GM15510 (cell line): ENCODE measurements around the gene AFAP1L2.

Source experiments
- POLR2A ChIP-seq: IDR thresholded peaks from 3 replicates; pipeline ENCODE4 v1.6.1; 2011; ENCODE audit warnings: borderline replicate concordance; ENCODE audit not compliant: insufficient read length; ENCODE audit errors: extremely low read depth

The AFAP1L2 gene

DNA sequence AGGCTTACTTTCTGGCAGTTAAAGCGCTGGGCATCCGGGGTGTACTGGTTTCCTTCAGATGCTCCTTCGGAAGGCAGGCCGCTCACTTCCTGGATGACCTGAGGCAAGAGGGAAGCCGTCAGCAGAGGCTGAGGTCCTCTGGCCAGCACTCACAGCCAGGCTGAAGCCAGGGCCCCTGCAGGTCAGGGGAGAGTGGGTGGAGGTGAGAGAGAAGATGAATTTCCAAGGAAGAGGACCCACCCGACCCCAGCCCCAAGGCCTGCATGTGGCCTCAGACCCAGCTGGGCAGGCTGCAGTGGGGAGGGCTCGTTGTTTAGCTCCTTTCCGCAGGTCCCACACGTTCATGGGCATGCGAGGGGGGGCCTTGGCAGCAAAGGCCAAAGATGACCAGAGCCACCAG is 94.0 kb downstream of the AFAP1L2 start:
- no peak for TF ChIP-seq POLR2A

DNA sequence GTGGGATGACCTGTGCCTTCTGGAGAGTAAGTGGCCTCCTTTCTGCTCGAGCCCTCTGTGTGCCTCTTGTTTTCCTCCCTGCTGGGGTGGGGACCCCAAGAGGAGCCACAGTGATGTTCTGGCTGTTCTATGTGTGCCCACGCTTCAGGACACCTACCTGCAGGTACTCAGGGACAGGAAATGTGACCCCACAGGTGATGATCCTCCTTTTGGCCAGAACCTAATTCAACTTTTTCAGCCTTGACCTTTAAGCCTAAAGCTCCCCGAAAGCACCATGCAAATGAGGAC is 95.0 kb downstream of the AFAP1L2 start:
- no peak for TF ChIP-seq POLR2A

- no peak for TF ChIP-seq POLR2A
These were observed 95.6 kb downstream of the AFAP1L2 start for GRCh38 chr10:114308531-114309363.

GRCh38 chr10:114307731-114308130 is 96.6 kb downstream of the AFAP1L2 start:
- no peak for TF ChIP-seq POLR2A

- TF ChIP-seq POLR2A: no peak
These were observed 98.0 kb downstream of the AFAP1L2 start for GRCh38 chr10:114306116-114306973.

GRCh38 chr10:114305521-114305925 is 98.8 kb downstream of the AFAP1L2 start:
- TF ChIP-seq POLR2A: no peak

DNA sequence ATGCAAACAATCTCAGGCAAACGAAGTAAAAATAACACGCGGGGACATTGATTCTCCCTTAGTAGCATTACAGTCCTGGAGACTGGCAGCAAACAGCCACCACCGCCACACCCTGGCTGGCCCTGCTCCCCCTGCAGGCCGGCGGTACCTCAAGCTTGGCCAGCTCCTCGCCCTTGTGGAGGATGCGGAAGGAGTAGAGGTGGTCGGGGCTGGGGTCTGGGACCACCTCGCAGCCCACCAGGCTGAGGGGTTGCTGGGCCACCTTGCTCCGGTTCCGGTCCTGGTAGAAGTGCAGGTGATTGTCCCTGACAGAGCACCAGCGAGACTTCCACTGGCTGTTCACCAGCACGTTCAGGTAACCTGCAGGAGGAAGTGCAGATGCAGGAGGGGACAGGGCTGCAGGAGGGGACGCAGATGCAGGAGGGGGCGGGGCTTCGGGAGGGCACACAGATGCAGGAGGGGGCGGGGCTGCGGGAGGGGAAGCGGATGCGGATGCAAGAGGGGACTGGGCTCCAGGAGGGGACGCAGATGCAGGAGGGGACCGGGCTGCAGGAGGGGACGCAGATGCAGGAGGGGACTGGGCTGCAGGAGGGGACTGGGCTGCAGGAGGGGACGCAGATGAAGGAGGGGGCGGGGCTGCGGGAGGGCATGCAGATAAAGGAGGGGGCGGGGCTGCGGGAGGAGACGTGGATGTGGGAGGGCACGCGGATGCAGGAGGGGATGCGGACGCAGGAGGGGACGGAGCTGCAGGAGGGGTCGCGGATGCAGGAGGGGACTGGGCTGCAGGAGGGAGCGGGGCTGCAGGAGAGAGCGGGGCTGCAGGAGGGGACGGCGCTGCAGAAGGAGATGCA is 99.5 kb downstream of the AFAP1L2 start:
- TF ChIP-seq POLR2A: no peak

DNA sequence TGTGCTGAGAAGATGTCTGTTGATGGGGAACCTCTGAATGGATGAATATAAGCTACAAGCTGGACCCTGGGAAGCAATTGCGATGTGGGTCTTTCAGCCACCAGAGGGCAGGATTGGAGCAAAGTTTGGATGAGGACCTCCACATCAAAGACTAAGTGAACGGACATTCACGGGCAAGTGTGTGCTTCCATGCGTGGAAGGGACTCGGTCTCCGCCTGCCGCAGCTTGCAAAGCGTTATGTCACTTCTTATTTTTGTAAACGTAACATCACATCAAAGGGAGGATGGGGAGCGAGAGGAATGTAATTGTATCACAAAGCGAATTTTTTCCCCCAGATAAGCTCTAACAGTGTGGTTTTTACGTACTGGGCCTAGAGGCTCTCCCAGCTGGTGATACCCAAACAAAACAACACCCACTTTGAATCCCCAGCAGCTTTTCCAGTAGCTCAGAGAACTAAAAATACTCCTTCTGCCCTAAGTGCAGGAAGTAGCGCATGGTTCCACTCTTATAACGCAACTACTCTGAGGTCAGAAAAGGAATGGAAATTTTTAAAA is 100.2 kb downstream of the AFAP1L2 start:
- TF ChIP-seq POLR2A: no peak

DNA sequence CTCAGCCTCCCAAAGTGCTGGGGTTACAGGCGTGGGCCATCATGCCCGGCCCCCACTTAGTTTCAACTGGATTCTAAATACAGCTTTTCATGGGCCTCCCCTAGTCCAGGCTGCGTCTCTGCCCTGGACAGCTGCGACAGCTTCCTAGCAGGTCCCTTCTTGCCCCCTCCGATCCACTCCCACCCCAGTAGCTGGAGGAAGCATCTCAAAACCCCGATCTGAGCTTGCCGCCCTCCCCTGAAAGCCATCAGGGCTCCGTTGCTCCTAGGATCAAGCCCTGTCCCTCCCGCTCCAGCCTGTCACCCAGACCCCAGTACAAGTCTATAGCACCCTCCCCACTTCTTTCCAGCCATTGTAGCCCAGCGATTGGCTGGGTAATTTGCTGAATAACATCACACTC is 100.7 kb downstream of the AFAP1L2 start:
- TF ChIP-seq POLR2A: no peak

GRCh38 chr10:114301951-114302710 is 102.2 kb downstream of the AFAP1L2 start:
- TF ChIP-seq POLR2A: no peak

DNA sequence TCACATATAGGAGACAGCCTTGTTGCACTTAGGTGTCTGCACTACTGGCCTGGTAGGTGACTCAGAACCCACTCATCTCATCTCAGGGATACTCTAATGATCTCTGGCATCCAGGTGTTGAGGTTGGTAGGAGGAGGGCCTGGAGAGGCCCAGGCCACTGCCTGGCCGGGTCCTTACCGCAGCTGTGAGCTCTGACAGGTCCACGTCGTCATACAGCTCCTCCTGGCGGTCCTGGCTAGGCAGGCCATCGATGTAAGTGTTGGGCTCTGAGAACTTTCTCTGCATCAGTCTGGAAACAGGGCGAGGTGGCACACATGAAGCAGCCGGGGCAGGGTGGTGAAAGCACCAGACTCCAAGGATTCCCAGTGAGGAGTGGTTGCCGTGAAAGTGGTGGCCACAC is 103.1 kb downstream of the AFAP1L2 start:
- TF ChIP-seq POLR2A: no peak

GRCh38 chr10:114300036-114300645 is 104.2 kb downstream of the AFAP1L2 start:
- no peak for TF ChIP-seq POLR2A

DNA sequence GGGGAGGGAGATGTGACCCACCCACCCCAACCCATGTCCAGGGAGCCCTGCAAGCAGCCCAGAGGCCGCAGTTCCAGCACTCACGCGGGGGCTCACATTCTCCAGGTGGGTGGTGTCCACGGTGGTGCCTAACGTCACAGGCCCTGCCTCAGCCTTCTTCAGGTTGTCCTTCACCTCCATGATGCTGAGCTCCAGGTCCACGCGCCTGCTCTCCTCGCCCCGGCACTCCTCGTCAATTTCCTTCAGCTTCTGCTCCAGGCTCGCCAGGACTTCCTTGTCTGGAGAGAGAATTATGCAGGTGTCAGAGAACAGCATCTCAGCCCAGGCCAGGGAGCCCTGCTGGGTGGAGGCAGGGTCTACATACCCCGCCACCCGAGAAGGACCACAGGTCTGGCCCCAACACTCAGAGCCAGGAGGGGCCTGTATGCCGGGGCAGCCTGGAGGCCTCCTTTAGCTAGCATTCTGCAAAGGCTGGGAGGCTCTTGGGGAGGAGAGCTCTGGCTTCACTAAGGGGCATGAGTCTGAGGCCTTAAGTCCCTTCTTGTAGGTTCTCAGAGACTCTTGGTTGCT is 107.1 kb downstream of the AFAP1L2 start:
- TF ChIP-seq POLR2A: no peak
